ENCODE measurements around the gene APOL4.

APOL4 gene

DNA sequence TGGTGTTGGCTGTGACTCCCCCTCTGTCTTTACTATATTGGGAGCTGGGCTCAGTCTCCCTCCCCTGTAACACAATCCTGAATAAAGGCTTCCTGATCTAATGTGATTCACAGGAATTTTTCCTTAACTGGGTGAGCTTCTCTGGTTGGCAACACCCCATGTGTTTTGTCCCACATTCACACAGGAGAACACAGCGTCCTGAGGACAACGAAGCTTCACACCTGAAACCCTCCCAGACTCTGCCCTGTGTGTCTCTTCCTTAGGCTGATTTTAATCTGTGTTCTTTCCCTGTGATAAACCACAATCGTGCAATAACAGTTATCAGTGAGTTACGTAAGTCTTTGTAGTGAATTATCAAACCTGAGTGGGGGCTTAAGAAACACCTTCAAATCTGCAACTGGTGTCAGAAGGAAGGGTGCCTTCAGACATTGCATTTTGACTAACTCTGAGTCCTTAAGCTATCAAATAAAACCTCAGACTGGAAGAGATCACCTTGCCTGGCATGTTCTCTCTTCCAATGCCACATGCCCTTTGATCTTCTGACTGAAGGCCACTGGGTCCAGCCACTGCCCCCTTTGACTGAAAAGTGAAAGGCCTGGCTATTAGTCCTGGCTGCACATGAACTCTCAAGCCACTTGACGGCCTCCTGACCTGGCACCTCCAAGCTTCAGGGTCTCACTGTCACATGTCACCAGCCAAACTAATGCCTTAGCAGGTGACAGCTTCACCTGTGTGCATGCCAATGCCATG lies 58.4 kb downstream of the APOL4 start:
- DNase-seq (ENCODE audit: low read depth) = no peak
- no peak overlapping the region for H3K4me3 ChIP-seq (ENCODE audit: low read depth, low read length)

DNA sequence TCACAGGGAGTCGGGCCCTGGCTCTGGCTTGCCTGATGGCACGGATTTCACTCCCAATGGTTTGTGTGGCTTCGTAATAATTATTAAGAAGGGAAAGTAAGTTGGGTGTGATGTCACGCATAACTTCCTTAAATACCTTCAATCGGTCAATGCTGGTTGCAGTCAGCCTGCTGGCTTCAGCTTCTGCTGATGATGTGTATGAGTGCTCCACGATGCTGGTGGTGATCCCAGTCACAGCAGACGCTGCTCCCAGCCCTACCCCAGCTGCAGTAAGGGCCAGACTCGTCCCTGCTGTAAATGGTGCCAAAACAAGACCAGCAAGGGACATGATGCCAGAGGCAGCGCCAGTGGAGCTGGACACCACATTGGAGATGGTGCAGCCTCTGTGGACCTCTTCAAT lies 60.1 kb downstream of the APOL4 start:
- H3K4me3 ChIP-seq (ENCODE audit: low read depth, low read length) = no peak overlapping the region
- no peak for DNase-seq (ENCODE audit: low read depth)
